HG03521 (cell line): ENCODE measurements around the gene RTEL1.
"Not testable (repeated sequence)": the region's sequence is repeated elsewhere in the genome, so short reads cannot be mapped to it uniquely, and the experiment has no call there.

Source experiments
- ATAC-seq: cut with Tn5 transposase; IDR thresholded peaks from one replicate; pipeline ENCODE4 v1.9.1; 2021; ENCODE audit warnings: mild to moderate bottlenecking, moderate library complexity; ENCODE audit not compliant: unreplicated experiment

Gene RTEL1, protein sequence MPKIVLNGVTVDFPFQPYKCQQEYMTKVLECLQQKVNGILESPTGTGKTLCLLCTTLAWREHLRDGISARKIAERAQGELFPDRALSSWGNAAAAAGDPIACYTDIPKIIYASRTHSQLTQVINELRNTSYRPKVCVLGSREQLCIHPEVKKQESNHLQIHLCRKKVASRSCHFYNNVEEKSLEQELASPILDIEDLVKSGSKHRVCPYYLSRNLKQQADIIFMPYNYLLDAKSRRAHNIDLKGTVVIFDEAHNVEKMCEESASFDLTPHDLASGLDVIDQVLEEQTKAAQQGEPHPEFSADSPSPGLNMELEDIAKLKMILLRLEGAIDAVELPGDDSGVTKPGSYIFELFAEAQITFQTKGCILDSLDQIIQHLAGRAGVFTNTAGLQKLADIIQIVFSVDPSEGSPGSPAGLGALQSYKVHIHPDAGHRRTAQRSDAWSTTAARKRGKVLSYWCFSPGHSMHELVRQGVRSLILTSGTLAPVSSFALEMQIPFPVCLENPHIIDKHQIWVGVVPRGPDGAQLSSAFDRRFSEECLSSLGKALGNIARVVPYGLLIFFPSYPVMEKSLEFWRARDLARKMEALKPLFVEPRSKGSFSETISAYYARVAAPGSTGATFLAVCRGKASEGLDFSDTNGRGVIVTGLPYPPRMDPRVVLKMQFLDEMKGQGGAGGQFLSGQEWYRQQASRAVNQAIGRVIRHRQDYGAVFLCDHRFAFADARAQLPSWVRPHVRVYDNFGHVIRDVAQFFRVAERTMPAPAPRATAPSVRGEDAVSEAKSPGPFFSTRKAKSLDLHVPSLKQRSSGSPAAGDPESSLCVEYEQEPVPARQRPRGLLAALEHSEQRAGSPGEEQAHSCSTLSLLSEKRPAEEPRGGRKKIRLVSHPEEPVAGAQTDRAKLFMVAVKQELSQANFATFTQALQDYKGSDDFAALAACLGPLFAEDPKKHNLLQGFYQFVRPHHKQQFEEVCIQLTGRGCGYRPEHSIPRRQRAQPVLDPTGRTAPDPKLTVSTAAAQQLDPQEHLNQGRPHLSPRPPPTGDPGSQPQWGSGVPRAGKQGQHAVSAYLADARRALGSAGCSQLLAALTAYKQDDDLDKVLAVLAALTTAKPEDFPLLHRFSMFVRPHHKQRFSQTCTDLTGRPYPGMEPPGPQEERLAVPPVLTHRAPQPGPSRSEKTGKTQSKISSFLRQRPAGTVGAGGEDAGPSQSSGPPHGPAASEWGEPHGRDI (N-terminal part only)

DNA sequence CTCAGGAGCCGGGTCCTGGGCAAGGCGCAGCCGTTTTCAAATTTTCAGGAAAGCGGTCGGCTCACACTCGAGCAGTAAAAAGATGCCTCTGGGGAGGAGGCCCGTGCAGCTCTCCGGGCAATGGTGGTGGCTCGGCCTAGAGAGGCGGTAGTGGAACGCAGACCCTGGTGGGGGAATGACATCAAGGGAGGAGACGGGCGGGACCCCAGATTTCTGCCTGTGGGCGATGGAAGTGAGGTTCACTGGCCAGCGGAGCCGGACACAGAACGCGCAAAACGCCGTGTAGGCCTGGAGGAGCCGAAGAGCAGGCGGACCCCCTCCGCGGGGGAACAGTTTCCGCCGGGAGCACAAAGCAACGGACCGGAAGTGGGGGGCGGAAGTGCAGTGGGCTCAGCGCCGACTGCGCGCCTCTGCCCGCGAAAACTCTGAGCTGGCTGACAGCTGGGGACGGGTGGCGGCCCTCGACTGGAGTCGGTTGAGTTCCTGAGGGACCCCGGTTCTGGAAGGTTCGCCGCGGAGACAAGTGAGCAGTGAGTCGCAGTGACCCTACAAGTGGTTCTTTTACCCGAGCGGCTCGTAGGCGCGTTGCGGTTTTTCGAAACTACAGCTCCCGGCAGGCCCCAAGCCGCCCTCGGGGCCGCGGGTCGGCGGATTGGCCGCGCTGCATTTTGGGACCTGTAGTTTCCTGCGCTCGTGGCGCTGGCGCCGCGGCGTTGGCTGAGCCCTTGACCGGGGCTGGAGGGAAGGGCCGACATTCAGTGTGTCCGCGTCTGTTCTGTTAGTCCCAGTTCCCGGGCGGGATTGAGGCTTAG is at the start of gene RTEL1:
Gene RTEL1 (plus strand): TSS at position 376 of the 812 bp plus-strand sequence. CDS start 1,091 bp downstream, outside the sequence.
- peak; percentile 81 for ATAC-seq

DNA sequence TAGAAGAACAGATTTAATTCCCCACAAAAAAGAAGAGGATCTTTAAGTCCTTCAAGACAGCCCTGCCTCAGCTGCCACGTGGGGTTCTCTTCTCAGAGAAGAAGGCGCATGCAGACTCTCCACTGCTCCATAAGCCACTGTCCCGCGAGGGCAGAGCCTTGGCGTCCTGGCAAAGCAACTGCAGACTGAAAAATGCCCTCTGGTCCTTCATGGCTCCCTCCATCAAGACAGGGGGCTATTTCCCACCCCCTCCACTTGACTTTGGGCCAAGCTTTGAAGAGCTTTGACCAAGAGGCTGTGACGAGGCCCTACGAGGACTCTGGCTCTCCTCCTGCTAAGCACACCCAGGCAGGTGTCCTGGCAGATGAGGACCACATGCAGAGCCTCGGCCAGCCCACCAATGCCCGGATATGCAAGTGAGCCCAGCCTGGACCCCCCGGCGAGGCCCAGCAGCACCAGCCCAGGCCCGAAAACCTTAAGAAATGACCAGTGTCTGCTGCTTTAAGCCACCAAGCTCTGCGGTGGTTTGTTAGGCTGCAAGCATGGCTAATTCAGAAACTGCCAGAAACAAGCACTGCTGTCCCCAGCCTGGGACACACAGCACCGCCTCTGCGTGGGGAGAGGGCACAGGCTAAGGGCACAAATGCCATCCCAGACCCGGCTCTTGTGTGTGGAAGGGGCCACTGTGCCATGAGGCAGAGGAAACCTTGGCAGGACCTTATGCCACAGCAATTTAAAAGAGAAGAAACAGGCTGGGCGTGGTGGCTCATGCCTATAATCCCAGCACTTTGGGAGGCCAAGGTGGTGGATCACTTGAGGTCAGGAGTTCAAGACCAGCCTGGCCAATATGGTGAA is 47.3 kb upstream of the RTEL1 start:
- ATAC-seq = no peak

DNA sequence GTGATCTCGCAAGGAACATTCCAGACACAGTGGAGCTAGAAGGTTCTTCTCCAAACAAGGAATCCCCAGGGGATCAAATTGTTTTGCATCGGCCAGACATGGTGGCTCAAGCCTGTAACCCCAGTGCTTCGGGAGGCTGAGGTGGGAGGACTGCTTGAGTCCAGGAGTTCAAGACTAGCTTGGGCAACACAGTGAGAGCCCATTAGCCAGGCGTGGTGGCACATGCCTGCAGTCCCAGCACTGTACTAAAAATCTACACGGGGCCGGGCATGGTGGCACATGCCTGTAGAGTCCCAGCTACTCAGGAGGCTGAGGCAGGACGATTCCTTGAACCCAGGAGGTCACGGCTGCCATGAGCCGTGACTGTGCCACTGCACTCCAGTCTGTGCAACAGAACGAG is 46.5 kb upstream of the RTEL1 start:
- ATAC-seq = no peak

DNA sequence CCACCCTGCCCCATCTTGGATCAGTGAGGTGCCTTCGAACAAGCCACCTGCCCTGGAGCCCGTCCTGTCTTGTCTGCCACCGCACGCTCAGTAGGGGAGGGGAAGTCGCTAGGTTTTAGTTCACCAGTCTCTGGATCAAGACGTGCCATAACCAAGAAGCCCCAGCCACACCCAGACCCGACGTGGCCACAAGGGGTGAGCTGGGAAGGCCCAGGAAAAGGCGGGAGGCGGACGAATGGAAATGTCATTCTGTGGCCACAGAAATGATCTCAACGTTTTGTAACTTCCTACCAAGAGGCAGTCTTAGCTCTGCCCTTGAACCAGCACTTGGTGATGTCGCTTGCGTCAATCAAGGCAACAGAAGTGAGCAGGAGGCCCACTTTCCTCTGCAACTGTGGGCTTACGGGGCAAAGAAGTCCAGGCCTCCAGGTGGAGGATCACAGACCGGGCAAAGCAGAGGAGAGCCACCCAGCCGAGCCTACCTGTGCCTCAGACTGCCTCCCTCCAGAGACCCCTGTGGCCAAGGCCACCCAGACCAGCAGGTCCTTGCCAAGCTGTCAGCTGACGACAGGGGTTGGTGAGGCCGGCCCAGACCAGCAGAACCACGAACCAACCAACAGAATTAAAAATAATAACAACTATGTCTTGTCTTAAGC is 45.7 kb upstream of the RTEL1 start:
- no peak for ATAC-seq

DNA sequence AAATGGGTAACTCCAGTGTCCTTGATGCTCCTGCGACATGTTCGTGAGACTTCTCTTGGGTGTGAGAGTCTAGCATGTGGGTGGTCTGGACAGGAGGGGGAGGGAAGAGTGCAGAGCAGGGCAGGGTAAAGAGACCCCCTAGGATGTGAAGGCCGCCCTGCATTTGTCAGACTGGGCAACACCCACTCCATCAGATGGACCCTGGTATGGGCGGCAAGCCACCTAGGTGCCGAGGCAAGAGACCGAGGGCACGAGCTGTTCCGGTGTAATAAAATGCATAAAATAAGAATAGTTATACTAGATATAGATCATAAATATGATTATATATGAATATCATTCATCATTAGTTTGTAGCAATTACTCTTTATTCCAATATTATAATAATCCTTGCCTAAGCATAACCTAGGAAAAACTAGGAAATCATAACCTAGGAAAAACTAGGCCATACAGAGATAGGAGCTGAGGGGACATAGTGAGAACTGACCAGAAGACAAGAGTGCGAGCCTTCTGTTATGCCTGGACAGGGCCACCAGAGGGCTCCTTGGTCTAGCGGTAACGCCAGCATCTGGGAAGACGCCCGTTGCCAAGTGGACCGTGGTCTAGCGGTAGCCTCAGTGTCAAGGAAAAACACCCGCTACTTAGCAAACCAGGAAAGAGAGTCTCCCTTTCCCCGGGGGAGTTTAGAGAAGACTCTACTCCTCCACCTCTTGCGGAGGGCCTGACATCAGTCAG is 44.1 kb upstream of the RTEL1 start:
- not testable (repeated sequence) for ATAC-seq

DNA sequence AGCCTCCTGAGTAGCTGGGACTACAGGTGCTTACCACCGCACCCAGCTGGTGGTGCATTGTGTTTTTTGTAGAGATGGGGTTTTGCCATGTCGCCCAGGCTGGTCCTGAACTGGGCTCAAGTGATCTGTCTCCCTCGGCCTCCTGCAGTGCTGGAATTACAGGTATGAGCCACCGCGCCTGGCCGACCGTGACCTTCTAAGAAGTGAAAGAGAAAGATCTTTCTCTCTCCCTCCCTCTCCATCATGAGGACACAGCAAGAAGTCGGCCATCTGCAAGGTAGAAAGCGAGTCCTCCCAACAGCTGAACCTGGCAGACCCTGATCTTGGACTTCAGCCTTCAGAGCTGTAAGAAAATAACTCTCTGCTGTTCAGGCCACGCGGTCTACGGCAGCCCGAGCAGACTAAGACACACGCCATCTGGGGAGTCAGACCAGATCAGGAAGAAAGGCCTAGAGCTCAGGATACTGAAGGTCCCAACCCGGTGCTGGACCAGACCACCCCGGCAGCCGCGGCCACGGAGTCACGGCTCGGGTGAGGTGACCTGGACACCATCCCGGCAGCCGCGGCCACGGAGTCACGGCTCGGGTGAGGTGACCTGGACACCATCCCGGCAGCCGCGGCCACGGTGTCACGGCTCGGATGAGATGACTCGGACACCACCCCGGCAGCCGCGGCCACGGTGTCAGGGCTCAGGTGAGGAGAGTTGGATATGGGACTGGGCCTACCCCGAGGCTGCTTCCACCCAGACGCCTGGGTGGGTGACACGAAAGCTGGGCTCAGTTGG is 40.8 kb upstream of the RTEL1 start:
- no peak for ATAC-seq

DNA sequence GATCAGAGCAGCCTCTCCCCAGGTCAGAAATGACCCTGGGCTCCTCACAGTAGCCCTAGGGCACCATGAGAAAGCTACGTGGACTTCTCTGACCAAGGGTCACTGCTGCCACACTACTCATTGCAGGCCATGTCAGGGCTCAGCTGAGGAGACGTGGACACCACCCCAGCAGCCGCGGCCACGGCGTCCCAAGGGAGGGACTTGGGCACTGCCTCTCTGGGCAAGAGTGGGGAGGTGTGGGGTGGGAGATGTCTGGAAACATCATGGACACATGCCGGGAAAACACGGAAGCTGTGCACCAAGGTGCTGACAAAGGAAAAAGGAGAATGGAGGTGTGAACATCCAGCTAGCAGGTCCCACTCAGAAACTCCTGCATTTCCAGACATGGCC is 40.2 kb upstream of the RTEL1 start:
- no peak for ATAC-seq

DNA sequence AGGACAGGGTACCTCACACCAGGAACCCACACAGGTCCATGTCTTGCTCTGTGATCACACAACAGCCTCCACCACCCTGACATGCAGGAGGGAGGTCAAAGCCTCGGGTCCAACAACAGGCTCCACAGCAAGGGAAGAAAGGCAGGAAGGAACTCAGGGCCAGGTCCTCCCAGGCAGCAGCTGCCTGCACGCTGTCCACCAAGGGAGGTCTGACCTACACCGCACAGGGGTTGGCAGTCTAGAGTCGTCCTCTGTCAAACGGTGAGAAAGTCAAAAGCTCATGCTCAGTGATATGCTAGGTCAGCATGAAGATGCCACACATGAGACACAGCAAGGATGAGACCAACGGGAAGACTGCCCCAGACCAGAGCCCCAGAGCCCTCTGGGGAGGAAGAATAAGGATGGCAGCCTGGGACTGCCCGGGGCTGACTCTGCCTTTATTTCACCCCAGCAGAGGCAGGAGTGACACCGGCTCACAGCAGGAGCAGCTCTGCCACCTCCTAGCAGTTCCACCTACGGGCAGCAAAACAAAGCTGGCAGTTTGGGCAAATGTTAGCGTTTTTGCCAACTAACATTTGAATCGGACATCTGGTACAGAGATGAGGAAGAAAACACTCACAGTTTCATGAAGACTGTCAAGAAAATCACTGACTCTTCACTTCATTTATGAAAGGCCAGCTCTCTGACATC is 39.7 kb upstream of the RTEL1 start:
- ATAC-seq = no peak

DNA sequence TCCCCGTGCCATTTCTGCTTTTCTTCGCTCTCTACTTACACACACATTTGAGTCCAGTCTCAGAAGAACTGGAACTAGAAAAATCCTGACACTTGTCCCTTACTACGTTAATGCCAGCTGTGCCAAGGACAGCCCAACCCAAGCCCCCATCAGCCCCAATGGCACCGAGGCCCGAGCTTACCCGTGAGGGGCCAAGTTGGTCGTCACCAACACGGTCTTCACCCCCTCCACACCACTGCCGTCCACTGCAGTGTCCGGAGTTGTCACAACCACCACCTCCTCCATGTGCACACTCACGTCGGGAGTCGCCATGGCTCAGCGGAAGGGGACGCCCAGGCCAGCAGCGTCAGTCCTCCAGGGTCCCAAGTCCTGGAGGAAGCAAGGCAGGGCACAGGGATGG is 39.0 kb upstream of the RTEL1 start:
- no peak for ATAC-seq

DNA sequence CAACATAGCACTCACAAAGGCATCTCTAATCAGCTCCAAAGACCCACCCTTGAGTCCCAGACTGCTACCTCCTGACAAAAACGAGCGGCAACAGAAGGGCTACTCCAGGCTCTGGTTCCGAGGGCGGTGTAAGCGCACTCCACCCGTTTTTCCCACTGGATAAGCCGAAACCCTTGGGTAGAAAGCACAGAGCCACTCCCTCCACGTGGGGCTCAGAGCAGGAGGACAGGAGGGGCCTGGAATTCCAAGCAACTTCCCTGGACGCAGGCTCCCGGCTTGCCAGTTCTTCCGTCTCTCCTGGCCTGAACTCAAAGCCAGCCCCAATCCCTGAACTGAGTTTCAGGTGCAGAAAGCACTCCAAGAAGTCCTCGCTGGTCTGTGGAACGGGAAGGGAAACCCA is 38.6 kb upstream of the RTEL1 start:
- ATAC-seq = no peak

DNA sequence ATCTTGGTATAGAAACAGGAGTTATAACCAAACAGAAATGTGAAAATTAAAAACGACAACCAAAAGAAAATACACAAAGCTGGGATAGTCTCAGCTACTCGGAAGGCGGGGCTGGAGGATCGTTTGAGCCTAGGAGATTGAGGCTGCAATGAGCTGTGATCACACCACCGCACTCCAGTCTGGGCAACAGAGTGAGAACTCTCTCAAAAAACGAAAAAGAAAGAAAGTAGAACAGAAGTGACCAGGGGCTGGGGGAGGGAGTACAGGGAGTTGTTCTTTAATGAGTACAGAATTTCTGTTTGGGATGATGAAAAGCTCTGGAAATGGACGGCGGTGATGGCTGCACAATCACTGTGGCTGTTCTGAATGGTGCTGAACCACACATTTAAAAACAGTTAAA is 37.1 kb upstream of the RTEL1 start:
- no peak for ATAC-seq

DNA sequence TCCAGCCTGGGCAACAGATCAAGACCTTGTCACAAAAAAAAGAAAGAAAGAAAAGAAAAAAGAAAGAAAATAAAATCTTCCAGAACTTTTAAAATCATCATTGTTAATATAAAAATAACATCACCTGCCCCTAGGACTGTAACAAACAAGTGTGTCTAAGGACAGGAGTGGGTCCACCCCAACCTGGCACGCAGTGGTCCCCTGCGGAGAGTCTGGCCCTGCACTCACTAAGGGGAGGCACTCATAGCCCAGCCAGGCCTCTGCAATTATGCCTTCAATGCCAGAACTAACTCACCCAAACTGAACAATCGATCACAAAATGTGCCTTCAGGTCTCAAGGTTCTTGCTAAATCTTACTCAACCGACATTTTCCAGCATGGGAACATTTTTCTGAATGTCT is 36.0 kb upstream of the RTEL1 start:
- ATAC-seq = no peak

DNA sequence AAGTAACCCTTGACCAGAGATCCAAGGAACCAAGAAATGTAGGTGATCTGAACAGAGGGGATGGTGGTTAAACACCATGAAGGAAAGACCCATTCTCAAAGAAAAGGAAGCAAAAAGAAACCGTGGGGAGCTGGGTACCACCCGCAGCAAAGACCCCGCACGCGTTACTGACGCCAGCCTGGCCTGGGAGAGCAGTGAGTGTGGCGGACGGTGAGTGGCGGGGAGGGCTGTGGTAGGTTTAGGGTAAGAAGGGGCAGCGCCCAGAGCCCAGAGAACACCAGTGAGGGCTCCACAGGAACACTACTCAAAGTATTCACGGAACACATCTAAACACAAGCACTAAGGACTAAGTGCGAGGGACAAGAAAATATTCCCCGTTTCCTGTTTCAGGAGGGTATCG is 35.4 kb upstream of the RTEL1 start:
- no peak for ATAC-seq

DNA sequence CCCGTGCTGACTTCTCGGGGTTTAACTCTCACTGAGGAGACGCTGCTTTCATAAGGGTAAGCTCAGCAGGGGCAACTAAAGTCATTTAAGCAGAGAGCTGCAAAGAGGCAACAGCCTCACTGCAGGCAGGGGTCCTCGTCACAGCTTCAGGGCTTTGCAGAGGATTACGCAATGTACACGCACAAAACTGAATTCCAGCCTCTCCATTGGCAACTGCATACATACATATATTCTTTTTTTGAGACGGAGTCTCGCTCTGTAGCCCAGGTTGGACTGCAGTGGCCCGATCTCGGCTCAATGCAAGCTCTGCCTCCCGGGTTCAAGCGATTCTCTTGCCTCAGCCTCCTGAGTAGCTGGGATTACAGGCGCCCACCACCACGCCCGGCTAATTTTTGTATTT is 33.6 kb upstream of the RTEL1 start:
- ATAC-seq = no peak

DNA sequence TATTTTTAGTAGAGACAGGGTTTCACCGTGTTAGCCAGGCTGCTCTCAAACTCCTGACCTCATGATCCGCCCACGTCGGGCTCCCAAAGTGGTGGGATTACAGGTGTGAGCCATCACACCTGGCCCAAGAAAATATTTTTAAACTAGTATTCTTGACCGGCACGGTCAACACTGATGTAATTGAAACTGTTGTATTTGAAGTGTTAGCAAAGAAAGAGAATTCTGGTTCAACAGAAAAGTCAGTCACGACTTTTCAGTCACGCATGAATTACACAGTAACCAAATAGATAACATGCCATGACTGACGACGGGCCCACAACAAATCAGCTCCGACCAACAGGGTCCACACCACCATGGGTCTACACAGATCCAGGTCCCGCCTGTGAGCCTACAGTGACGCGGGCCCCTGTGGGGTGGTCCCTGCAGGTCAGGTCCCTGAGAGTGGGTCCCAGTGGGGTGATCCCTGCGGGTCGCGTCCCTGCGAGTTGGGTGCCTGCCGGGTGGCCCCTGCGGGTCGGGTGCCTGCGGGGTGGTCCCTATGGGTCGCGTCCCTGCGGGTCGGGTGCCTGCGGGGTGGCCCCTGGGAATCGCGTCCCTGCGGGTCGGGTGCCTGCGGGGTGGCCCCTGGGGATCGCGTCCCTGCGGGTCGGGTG is 32.2 kb upstream of the RTEL1 start:
- no peak for ATAC-seq

DNA sequence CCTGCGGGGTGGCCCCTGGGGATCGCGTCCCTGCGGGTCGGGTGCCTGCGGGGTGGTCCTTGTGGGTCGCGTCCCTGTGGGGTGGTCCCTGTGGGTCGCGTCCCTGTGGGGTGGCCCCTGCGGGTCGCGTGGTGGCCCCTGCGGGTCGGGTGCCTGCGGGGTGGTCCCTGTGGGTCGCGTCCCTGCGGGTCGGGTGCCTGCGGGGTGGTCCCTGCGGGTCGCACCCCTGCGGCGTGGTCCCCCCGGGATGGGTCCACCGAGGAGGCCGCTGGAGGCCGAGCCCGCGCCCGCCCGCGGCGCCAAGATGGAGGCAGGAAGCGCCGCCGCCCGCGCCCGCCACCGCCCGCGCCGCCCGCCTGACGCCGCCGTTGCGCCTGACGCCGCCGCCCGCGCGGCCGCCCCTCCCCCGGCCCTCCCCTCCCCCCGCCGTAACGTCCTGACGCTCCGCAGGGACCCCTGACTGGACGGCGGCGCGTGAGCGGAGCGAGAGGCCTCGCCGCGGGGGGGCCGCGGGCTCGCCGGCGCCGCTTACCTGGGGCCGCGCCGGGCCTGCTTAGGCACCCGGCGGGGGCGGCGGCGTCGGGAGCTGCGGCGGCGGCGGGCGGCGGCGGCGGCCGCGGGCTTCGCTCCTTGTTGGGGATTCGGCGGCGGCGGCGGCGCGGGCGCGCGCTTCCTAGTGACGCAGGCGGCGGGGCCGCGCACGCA is 31.5 kb upstream of the RTEL1 start, which contains the start of gene GMEB2:
Gene GMEB2 (minus strand): TSS at position 678 of the 705 bp plus-strand sequence. CDS start 7,704 bp downstream, outside the sequence.
- peak; percentile 45 for ATAC-seq
